G401.6 (cell line): ENCODE measurements around the gene CAPN13.

Source experiments
- FAIRE-seq: peaks from 2 replicates; lab custom pipeline; 2012; peaks lifted over from hg19 to GRCh38; lab: Jason Lieb, UNC

Gene CAPN13

GRCh38 chr2:30807249-30807648, at the start of gene CAPN13:
Gene CAPN13, minus strand, starts transcription at chr2:30807446. Its CDS starts 20,121 bp downstream, at chr2:30787325.
- no peak for FAIRE-seq

GRCh38 chr2:30847841-30848240, 40.6 kb upstream of the CAPN13 start:
- FAIRE-seq, result no peak

GRCh38 chr2:30847329-30847728, 40.1 kb upstream of the CAPN13 start:
- no peak for FAIRE-seq

GRCh38 chr2:30828586-30828985, 21.3 kb upstream of the CAPN13 start:
- no peak for FAIRE-seq

GRCh38 chr2:30826916-30827315, 19.7 kb upstream of the CAPN13 start:
- no peak for FAIRE-seq

GRCh38 chr2:30826481-30826880, 19.2 kb upstream of the CAPN13 start:
- no peak for FAIRE-seq

GRCh38 chr2:30823452-30823851, 16.2 kb upstream of the CAPN13 start:
- no peak for FAIRE-seq

- no peak for FAIRE-seq
Measured at GRCh38 chr2:30821960-30822359, 14.7 kb upstream of the CAPN13 start.

- no peak for FAIRE-seq
Measured at GRCh38 chr2:30820381-30821055, 13.3 kb upstream of the CAPN13 start.

GRCh38 chr2:30809938-30810337, 2.7 kb upstream of the CAPN13 start:
- FAIRE-seq, result no peak

GRCh38 chr2:30808695-30809094, 1.4 kb upstream of the CAPN13 start:
- FAIRE-seq, result no peak

- no peak for FAIRE-seq
Measured at GRCh38 chr2:30803281-30803680, 4.0 kb downstream of the CAPN13 start.

GRCh38 chr2:30802611-30803010, 4.6 kb downstream of the CAPN13 start:
- no peak for FAIRE-seq

- FAIRE-seq, result no peak
Measured at GRCh38 chr2:30801821-30802455, 5.3 kb downstream of the CAPN13 start.

GRCh38 chr2:30800159-30800558, 7.1 kb downstream of the CAPN13 start:
- no peak for FAIRE-seq

- FAIRE-seq, result no peak
Measured at GRCh38 chr2:30799366-30799765, 7.9 kb downstream of the CAPN13 start.

- no peak for FAIRE-seq
Measured at GRCh38 chr2:30798536-30798991, 8.7 kb downstream of the CAPN13 start.

GRCh38 chr2:30797381-30798015, 9.7 kb downstream of the CAPN13 start:
- FAIRE-seq, result no peak

GRCh38 chr2:30796699-30797098, 10.5 kb downstream of the CAPN13 start:
- no peak for FAIRE-seq

GRCh38 chr2:30792521-30792920, 14.7 kb downstream of the CAPN13 start:
- FAIRE-seq, result no peak

GRCh38 chr2:30790879-30791278, 16.4 kb downstream of the CAPN13 start:
- no peak for FAIRE-seq

GRCh38 chr2:30789670-30790210, 17.5 kb downstream of the CAPN13 start:
- no peak for FAIRE-seq
